ENCODE results near the gene TNKS1BP1.
"Not testable (repeated sequence)": the region's sequence is repeated elsewhere in the genome, so short reads cannot be mapped to it uniquely, and the experiment has no call there.

Gene TNKS1BP1

GRCh38 chr11:57354699-57355098 lies 29.9 kb upstream of the TNKS1BP1 start:
- DNase-seq, result no peak

DNA sequence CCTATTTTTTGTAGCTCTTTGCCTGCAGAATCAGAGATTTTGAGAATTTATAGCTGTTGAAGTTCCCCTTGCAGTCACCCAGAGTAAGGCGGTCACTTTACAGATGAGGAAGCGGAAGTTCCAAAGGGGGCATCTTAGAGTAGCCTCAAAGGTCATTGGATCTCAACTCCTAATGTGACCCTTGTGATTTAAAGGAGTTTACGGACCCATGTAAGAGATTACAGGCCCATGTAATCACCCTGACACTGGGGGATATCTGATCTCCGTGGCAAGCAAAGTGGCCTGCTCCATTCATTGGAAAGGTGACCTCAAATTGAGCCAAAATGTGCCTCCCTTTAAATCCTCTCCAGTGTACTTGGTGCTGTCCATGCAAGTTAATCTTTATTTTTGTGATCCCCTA lies 29.1 kb upstream of the TNKS1BP1 start:
- no peak for DNase-seq

DNA sequence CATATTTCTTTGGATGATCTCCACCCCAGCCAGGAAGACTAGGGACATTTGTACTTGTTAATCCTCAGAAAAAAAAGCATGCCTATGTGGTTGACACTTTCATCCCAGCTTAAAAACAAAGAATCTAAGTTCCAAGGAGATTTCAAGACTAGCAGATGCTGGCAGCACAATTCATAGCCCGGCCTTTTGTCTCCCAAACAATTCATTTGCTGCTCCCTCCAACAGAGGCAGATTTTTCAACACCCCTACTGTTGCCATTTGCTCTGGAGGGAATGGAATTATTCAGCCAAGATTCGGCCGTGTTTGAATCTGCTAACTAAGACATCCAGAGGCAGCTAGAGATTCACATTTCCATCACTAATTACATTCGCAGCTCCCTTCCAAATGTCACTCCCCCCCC lies 28.7 kb upstream of the TNKS1BP1 start:
- no peak for DNase-seq

DNA sequence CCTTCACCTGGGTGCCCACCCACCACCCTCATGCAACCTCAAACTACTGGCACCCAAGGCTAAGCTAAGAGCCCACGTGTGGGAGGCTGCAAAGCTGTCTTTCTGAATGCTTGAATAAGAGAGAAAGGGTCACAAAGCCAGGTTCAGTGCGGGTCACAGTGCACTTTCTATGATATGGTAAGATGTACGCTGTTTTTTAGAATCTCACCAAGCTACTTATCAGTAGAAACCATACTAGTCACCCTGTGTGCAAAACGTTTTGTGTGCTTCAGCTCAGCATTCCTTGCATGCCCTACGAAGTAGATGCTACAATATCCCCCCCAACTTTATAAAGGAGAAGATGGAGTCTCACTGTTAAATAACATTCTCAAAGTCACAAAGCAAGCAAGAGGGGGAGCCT lies 28.3 kb upstream of the TNKS1BP1 start:
- no peak for DNase-seq

- DNase-seq, result peak; percentile 58
Measured at GRCh38 chr11:57349491-57350274, 24.9 kb upstream of the TNKS1BP1 start.

DNA sequence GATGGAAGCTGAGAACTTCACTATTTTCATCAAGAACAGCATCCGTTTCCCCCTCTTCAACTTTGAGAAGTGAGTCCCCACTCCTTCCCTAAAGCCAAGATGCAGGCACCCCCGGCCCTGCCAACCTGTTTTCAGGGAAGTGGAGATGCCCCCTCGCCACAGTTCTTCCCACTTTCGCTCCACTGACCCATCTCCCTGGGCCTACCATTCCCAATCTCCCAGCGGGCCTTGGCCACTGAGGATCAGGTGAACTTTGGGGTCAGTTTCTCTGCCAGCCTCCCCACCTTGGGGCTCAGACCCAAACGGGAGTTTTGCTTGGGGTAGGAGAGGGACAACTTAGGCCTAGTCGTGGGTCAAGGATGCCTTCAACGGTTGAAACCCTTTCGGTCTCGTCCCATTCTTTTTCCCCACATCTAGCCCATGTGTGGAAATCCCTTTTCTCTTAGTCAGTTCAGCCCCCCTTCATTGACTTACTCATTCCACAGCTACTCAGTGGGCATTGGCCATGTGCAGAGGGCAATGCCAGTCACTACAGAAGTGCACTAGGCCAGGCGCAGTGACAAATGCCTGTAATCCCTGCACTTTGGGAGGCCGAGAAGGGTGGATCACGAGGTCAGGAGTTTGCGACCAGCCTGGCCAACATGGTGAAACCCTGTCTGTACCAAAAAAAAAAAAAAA lies 24.0 kb upstream of the TNKS1BP1 start:
- DNase-seq, result no peak

DNA sequence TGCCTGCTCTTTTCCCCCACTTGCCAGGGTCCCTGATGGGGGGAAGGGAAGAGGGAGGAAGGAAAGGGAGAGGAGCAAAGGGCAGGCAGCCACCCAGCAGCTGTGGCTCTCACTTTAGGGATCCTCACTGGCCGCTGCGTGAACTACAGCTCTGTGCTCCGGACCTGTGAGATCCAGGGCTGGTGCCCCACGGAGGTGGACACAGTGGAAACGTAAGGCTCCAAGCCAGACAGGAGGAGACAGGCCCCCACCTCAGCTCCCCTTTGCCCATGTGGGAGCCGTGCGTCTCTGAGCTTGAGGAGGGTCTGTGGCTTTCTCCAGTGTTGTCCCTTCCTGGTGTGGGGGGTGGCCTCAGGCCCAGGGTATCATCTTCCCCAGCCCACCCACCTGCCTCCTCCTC lies 23.3 kb upstream of the TNKS1BP1 start:
- DNase-seq, result no peak

- DNase-seq, result no peak
Measured at GRCh38 chr11:57347336-57347735, 22.6 kb upstream of the TNKS1BP1 start.

DNA sequence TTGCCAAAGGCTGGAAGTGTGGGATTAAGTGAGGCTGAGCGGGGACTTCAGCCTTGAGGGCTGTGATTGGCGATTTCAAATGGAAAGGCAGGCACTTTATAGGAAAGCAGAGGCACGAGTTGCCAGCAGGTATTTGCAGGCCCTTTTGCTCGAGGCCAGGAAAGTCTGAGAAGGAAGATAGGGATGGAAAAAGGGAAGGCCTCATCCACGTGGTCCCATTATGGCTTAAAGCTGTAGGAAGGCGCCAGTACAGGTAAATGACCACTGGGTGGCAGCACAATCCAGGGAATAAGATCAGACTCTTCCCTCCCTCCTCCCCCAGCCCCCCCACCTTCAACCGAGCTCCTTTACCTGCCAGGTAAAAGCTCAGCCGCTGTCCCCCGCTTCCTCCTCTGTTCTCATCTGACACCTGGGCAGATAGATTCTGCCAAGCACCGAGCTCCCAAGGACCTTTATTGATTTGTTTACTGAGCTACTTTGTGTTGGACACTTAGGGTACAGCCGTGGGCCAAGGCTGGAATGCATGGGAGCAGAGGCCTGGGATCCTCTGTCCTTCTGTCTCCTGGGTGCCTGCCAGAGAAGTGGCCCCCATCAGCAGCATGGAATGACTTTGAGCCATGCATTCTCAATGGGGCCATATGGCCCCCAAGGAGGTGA lies 20.9 kb upstream of the TNKS1BP1 start:
- DNase-seq, result peak; percentile 76

- no peak for DNase-seq
Measured at GRCh38 chr11:57344826-57345225, 20.1 kb upstream of the TNKS1BP1 start.

DNA sequence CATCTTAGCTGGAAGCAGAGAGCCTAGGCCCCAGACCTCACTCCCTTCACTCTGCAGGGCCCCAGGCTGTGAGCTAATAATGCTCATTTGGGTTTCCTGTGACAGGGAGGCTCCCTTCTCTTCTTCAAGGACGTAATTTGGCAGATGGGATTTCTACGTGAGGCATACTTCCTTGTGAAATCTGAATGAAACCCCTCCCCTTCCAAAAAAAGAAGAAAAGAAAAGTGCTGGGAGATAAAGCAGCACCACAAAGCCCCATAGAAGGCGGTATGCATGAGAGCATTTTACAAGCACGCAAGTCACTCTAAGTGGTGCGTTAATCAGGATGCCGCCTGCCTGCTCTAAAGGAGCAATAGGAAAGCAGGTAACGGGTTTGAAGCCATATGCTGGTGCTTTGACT lies 19.1 kb upstream of the TNKS1BP1 start:
- DNase-seq, result no peak

DNA sequence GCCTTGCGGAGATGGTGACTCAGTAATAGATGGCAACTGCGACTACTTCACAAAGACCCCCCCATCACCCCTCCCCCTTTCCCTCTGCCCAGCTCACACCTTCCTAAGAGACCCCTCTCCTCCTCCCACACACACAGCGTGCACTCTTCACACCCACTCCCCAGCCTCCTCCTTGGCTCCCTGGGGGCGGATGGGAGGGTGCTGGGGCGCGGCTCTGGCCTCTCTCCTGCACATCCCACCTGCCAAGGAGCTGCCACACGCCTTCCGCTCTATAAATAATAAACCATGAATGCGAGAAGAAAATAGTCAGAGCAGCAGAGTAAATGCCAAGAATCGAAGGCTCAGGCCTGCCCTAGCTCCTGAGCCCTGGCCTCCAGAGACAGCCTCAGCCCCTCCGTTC lies 17.9 kb upstream of the TNKS1BP1 start:
- DNase-seq, result no peak

GRCh38 chr11:57341250-57341808 lies 16.6 kb upstream of the TNKS1BP1 start:
- DNase-seq, result no peak

- DNase-seq, result no peak
Measured at GRCh38 chr11:57340039-57340615, 15.4 kb upstream of the TNKS1BP1 start.

- no peak for DNase-seq
Measured at GRCh38 chr11:57339328-57339727, 14.6 kb upstream of the TNKS1BP1 start.

GRCh38 chr11:57338142-57338541 lies 13.4 kb upstream of the TNKS1BP1 start, which contains the start of gene P2RX3:
P2RX3 (plus strand) TSS chr11:57338352; CDS start chr11:57338551, 199 bp downstream.
- DNase-seq, result no peak

- not testable (repeated sequence) for DNase-seq
Measured at GRCh38 chr11:57336856-57337255, 12.1 kb upstream of the TNKS1BP1 start.

- DNase-seq, result no peak
Measured at GRCh38 chr11:57336111-57336666, 11.4 kb upstream of the TNKS1BP1 start.

- DNase-seq, result peak; percentile 92
Measured at GRCh38 chr11:57335343-57336110, 10.8 kb upstream of the TNKS1BP1 start, which contains the start of gene SSRP1. SSRP1 (minus strand) TSS chr11:57335892; CDS start chr11:57335121, 771 bp downstream.

GRCh38 chr11:57335023-57335342 lies 10.2 kb upstream of the TNKS1BP1 start:
- no peak for DNase-seq

DNA sequence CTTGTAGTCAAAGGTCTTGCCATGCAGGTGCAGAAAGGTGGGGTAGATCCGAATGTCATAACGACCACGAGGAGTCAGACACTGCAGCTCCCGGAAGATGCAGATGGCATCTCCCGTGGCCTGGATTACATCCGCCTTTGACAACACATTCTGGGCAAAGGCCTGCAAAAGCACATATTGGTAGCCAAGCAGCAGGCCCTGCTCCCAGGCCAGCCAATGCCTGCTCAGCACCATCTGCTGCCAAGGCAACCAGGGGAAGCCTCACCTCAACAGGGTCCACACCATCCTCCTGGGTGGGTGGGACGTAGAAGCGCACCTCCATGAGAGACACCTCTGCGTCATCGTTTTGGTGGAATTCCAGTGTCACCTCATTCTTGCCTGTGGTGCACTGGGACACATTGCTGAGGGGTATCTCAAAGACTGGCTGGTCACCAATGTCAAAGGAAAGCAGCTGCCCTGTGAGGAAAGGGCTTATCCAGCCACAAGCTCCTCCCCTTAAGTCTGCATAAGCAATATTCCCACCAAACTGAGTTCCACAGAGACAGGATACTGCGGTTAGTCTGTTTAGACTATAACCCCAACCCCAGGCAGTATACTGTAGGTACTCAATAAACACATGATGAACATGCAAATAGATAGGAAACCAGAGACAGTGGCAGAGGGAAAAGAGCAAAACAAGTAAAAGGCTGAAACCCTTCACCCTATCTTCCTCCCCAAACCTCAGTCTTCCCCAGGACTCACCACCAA lies 8.1 kb upstream of the TNKS1BP1 start:
- no peak for DNase-seq

All from CD4-positive, alpha-beta T cell treated with Interleukin-10 for 1 hour (primary cell).